IMR-90 (cell line): ENCODE results near the gene CAMK2G. TPM values are rescaled to one million over a fixed set of nuclear protein-coding genes. Genes with fewer than 3 reads are reported as not detected.

ENCODE experiments used
- ATAC-seq: fragments of 200-7000 bp; cut with Tn5 transposase; 2 replicates; pipeline ENCODE4 v1.9.1; 2020; ENCODE audit warnings: low read depth, mild to moderate bottlenecking, moderate library complexity
- BruUV-seq: library from RNA; stranded (reverse); fragments of 400-500 nt; replicated peaks from 2 replicates; lab custom pipeline; 2021; lab: Mats Ljungman, UMichigan
- CTCF ChIA-PET: fragments of 300-600 bp; formaldehyde crosslinking; extraction: SDS; loops from one replicate; lab custom pipeline; 2021; ENCODE audit warnings: antibody characterized with exemption; lab: Yijun Ruan, JAX
- POLR2A ChIA-PET: fragments of 300-600 bp; sonication (Branson Sonifier 250); formaldehyde crosslinking; loops from one replicate; lab custom pipeline; 2022; ENCODE audit warnings: antibody characterized with exemption; ENCODE audit not compliant: unreplicated experiment; lab: Charles Lee
- DNase-seq: peaks from one replicate; pipeline ENCODE4 v3.0.0; 2013
- H2AFZ ChIP-seq: replicated peaks from 2 replicates; pipeline ENCODE3; 2013; ENCODE audit warnings: low read length, mild to moderate bottlenecking; ENCODE audit not compliant: poor library complexity
- H2AK5ac ChIP-seq: 2 replicates; pipeline ENCODE4 v1.6.1; 2013; ENCODE audit warnings: low read depth, low read length, inconsistent platforms
- H2AK9ac ChIP-seq: replicated peaks from 2 replicates; pipeline ENCODE3; 2013; ENCODE audit warnings: mild to moderate bottlenecking, low read depth, low read length, moderate library complexity; ENCODE audit not compliant: poor library complexity
- H2BK120ac ChIP-seq: 2 replicates; pipeline ENCODE4 v1.6.1; 2013; ENCODE audit warnings: low read depth, low read length, inconsistent platforms
- H2BK15ac ChIP-seq: 3 replicates; pipeline ENCODE4 v1.6.1; 2013; ENCODE audit warnings: low read depth, low read length, inconsistent platforms
- H2BK20ac ChIP-seq: 2 replicates; pipeline ENCODE4 v1.6.1; 2013; ENCODE audit warnings: low read depth, mild to moderate bottlenecking, inconsistent platforms, low read length, moderate library complexity
- H2BK5ac ChIP-seq: 2 replicates; pipeline ENCODE4 v1.6.1; 2013; ENCODE audit warnings: mild to moderate bottlenecking, low read depth, low read length, inconsistent platforms; ENCODE audit not compliant: poor library complexity, severe bottlenecking
- H3K14ac ChIP-seq: replicated peaks from 2 replicates; pipeline ENCODE4 v1.6.1; 2013; ENCODE audit warnings: low read depth, low read length, inconsistent platforms
- H3K18ac ChIP-seq: 2 replicates; pipeline ENCODE4 v1.6.1; 2013; ENCODE audit warnings: low read depth, low read length, control low read depth
- H3K23ac ChIP-seq: 2 replicates; pipeline ENCODE4 v1.6.1; 2013; ENCODE audit warnings: low read depth, low read length, inconsistent platforms
- H3K27ac ChIP-seq: 2 replicates; pipeline ENCODE4 v1.5.1; 2013; ENCODE audit warnings: mild to moderate bottlenecking, control low read depth, low read length; ENCODE audit not compliant: insufficient read depth
- H3K27me3 ChIP-seq: 2 replicates; pipeline ENCODE4 v1.6.1; 2013; ENCODE audit warnings: low read length; ENCODE audit not compliant: control insufficient read depth, insufficient read depth
- H3K36me3 ChIP-seq: 2 replicates; pipeline ENCODE4 v1.6.1; 2013; ENCODE audit warnings: low read length, mixed read lengths; ENCODE audit not compliant: control insufficient read depth, insufficient read depth
- H3K4ac ChIP-seq: 2 replicates; pipeline ENCODE4 v1.6.1; 2013; ENCODE audit warnings: low read depth, low read length, inconsistent platforms
- H3K4me1 ChIP-seq: 2 replicates; pipeline ENCODE4 v1.6.1; 2013; ENCODE audit warnings: low read length, mixed read lengths; ENCODE audit not compliant: control insufficient read depth, insufficient read depth
- H3K4me2 ChIP-seq: 2 replicates; pipeline ENCODE4 v1.6.1; 2013; ENCODE audit warnings: low read depth, mild to moderate bottlenecking, control low read depth, low read length, moderate library complexity
- H3K4me3 ChIP-seq: 2 replicates; pipeline ENCODE4 v1.5.1; 2013; ENCODE audit warnings: low read depth, mild to moderate bottlenecking, control low read depth, low read length, moderate library complexity; ENCODE audit not compliant: insufficient read depth
- H3K56ac ChIP-seq: 2 replicates; pipeline ENCODE4 v1.6.1; 2013; ENCODE audit warnings: low read length, inconsistent platforms; ENCODE audit not compliant: insufficient read depth; ENCODE audit errors: extremely low read depth
- H3K79me1 ChIP-seq, 2 experiments: 2 replicates each; pipeline ENCODE4 v1.6.1; 2013; ENCODE audit warnings: low read length in 2 of 2, inconsistent platforms in 1 of 2, low read depth in 1 of 2
- H3K9ac ChIP-seq: 2 replicates; pipeline ENCODE4 v1.6.1; 2013; ENCODE audit warnings: low read depth, low read length, control low read depth
- H3K9me1 ChIP-seq: 2 replicates; pipeline ENCODE4 v1.6.1; 2013; ENCODE audit warnings: low read length, inconsistent platforms; ENCODE audit not compliant: insufficient read depth
- H3K9me3 ChIP-seq: 2 replicates; pipeline ENCODE4 v1.6.1; 2013; ENCODE audit warnings: low read length; ENCODE audit not compliant: control insufficient read depth, insufficient read depth
- H4K20me1 ChIP-seq: 2 replicates; pipeline ENCODE4 v1.6.1; 2013; ENCODE audit warnings: low read length, inconsistent platforms; ENCODE audit not compliant: insufficient read depth
- H4K5ac ChIP-seq: 2 replicates; pipeline ENCODE4 v1.6.1; 2013; ENCODE audit warnings: mild to moderate bottlenecking, low read depth, low read length, control low read depth
- H4K8ac ChIP-seq, 2 experiments: 2 replicates each; pipeline ENCODE4 v1.6.1; 2013; ENCODE audit warnings: low read depth in 2 of 2, low read length in 2 of 2, control low read depth in 1 of 2, inconsistent platforms in 1 of 2
- H4K91ac ChIP-seq: 2 replicates; pipeline ENCODE4 v1.6.1; 2013; ENCODE audit warnings: low read depth, low read length, inconsistent platforms; ENCODE audit not compliant: insufficient read depth
- BHLHE40 ChIP-seq: fragments of 150-350 bp; IDR thresholded peaks from 2 replicates; pipeline ENCODE4 v1.6.1; 2016; ENCODE audit warnings: mild to moderate bottlenecking, low read depth, low read length
- CHD1 ChIP-seq: IDR thresholded peaks from 2 replicates; pipeline ENCODE4 v1.6.1; 2012; ENCODE audit warnings: low read depth, low read length, improper control_type of control experiment
- FOS ChIP-seq: fragments of 150-350 bp; IDR thresholded peaks from 2 replicates; pipeline ENCODE4 v1.6.1; 2016; ENCODE audit warnings: low read depth, low read length
- MAFK ChIP-seq: IDR thresholded peaks from 2 replicates; pipeline ENCODE4 v1.6.1; 2012; ENCODE audit warnings: low read depth, low read length, improper control_type of control experiment
- MAZ ChIP-seq: IDR thresholded peaks from 2 replicates; pipeline ENCODE4 v1.6.1; 2012; ENCODE audit warnings: low read depth, mild to moderate bottlenecking, low read length, improper control_type of control experiment, moderate library complexity, borderline replicate concordance
- MXI1 ChIP-seq: IDR thresholded peaks from 2 replicates; pipeline ENCODE4 v1.6.1; 2012; ENCODE audit warnings: low read depth, mild to moderate bottlenecking, low read length, moderate library complexity, borderline replicate concordance
- RAD21 ChIP-seq: IDR thresholded peaks from 2 replicates; pipeline ENCODE4 v1.6.1; 2012; ENCODE audit warnings: low read length, improper control_type of control experiment
- RCOR1 ChIP-seq: IDR thresholded peaks from 2 replicates; pipeline ENCODE4 v1.6.1; 2012; ENCODE audit warnings: mild to moderate bottlenecking, low read length, improper control_type of control experiment; ENCODE audit not compliant: insufficient replicate concordance
- RFX5 ChIP-seq: IDR thresholded peaks from 2 replicates; pipeline ENCODE4 v1.8.0; 2012; ENCODE audit warnings: low read depth, mild to moderate bottlenecking, low read length, moderate library complexity
- SMC3 ChIP-seq: fragments of 150-350 bp; IDR thresholded peaks from 2 replicates; pipeline ENCODE4 v1.6.1; 2016; ENCODE audit warnings: low read depth, mild to moderate bottlenecking, antibody characterized with exemption, low read length, moderate library complexity
- WGBS, 2 experiments: methylation state at CpG; one replicate each; pipeline versions ENCODE4 v1.1.5 to v1.1.7; 2013; ENCODE audit warnings: missing lambda C conversion rate in 2 of 2; ENCODE audit not compliant: insufficient read length in 1 of 2; ENCODE audit errors: extremely low coverage in 2 of 2; 5-methylcytosine and 5-hydroxymethylcytosine counted together
- dilution Hi-C: fragments of 300-500 bp; cut with HindIII; formaldehyde crosslinking; loops from one replicate; pipeline ENCODE4 v1.14.3; 2018; ENCODE audit warnings: low sequenced_read_pairs; ENCODE audit not compliant: unreplicated experiment
- in situ Hi-C: fragments of 300-500 bp; cut with MboI; formaldehyde crosslinking; loops from 3 replicates; pipeline ENCODE4 v1.14.3; 2019; ENCODE audit warnings: low sequenced_read_pairs, inconsistent platforms, mixed read lengths
- intact Hi-C: fragments of 100-400 bp; cut with micrococcal nuclease; formaldehyde crosslinking; loops from 2 replicates; pipeline ENCODE4 v1.10.0; 2022
- polyA plus RNA-seq, 3 experiments: library from polyadenylated mRNA; depleted of rRNA; stranded (reverse); fragments of >200 nt; gene quantifications; 2 replicates each; pipeline ENCODE4 v1.2.3, GENCODE V29; 2012; ENCODE audit warnings: low replicate concordance in 1 of 3
- total RNA-seq: library from RNA; depleted of rRNA; stranded (reverse); fragments of >200 nt; gene quantifications from 2 replicates; pipeline ENCODE4 v1.2.3, GENCODE V29; 2012
- TF ChIP-seq, protein P1 (sequence below): fragments of 150-350 bp; IDR thresholded peaks from 2 replicates; pipeline ENCODE4 v1.6.1; 2016; ENCODE audit warnings: low read depth, mild to moderate bottlenecking, low read length, moderate library complexity, borderline replicate concordance
- TF ChIP-seq, protein P2 (sequence below): conservative IDR thresholded peaks from 2 replicates; pipeline ENCODE4 v1.5.1; 2012; ENCODE audit warnings: mild to moderate bottlenecking, low read depth, low read length, improper control_type of control experiment

Gene CAMK2G
- total and polyA plus RNA-seq, 2 of the 4 experiments (the other 2 are of a cell fraction) = 20.4 to 25.4 TPM

DNA sequence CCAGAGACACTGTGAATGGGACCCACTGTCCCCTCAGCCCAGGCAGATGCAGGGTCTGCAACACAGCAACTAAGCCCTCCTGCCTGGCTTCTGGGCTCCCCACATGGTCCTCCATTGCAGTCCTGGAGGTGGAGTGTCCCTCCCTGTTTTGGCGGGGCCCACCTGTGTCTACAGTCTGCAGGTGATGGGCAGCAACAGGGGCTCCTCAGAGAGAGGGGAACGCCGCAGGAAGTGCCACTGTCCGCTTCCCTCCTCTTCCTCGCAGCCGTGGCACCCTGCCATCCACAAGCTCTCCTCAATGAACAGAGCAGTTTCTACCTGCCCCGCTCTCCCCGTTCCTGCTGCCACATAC is 9.3 kb downstream of the CAMK2G start (continued):
- no peak for TF ChIP-seq MAFK

DNA sequence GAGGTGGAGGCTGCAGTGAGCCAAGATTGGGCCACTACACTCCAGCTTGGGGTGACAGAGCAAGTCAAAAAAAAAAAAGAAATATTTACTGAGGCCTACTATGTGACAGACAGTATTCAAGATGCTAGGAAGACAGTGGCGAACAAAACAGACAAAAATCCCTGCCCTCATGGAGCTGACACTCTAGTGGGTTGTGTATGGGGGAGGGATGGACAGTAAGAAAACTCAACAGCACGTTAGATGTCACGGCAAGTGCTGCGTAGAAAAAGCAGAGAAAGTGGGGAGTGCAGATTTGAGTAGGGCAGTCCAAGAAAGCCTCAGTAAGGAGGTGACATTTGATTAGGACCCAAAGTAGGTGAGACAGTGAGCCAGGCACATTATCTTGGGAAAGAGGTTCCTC is 10.1 kb downstream of the CAMK2G start:
- Histone ChIP-seq H3K4me2 (no peak overlapping the region), H3K9ac (no peak overlapping the region), H3K14ac (no peak overlapping the region), H3K4me3 (no peak overlapping the region), H3K4ac (no peak overlapping the region), H4K5ac (no peak overlapping the region), H3K9me1 (peaks cover 8% of the 10 kb centered on the region), H3K27me3 (no peaks in the 10 kb centered on the region), H4K91ac (no peak overlapping the region), H2BK5ac (no peak overlapping the region), H3K9me3 (no peaks in the 10 kb centered on the region), H3K27ac (no peak overlapping the region), H3K56ac (no peak overlapping the region), H2AK9ac (no peak overlapping the region), H3K36me3 (peaks cover 42% of the 10 kb centered on the region), H3K4me1 (peaks cover 9% of the 10 kb centered on the region), H2AFZ (no peak overlapping the region), H4K8ac (no peak overlapping the region), H3K79me1 (peaks cover 18 to 70% of the 10 kb centered on the region in 2 experiments; a peak in 3 of 4 replicates), H2AK5ac (no peak overlapping the region), H3K23ac (no peak overlapping the region), H4K20me1 (peaks cover 26% of the 10 kb centered on the region; the same call in 1 of the 2 replicates), H2BK15ac (no peak overlapping the region), H2BK20ac (no peak overlapping the region), H3K18ac (no peak overlapping the region), H2BK120ac (no peak overlapping the region)
- CTCF ChIA-PET = no interaction called here
- DNase-seq = no peak
- no peak for ATAC-seq
- WGBS, 2 experiments = 96% methylated on average over 4 of the region's 4 CpGs; no CpG with 5 or more reads in 1 of the 2 experiments
- in situ Hi-C loops = no loop called here
- POLR2A ChIA-PET = no interaction called here
- dilution Hi-C loops = no loop called here
- intact Hi-C loops = no loop called here
- BruUV-seq = no TSS peak
- TF ChIP-seq BHLHE40 = no peak
- no peak for TF ChIP-seq MAZ
- no peak for TF ChIP-seq FOS
- TF ChIP-seq CHD1 = no peak
- no peak for TF ChIP-seq RFX5
- TF ChIP-seq, protein P1, sequence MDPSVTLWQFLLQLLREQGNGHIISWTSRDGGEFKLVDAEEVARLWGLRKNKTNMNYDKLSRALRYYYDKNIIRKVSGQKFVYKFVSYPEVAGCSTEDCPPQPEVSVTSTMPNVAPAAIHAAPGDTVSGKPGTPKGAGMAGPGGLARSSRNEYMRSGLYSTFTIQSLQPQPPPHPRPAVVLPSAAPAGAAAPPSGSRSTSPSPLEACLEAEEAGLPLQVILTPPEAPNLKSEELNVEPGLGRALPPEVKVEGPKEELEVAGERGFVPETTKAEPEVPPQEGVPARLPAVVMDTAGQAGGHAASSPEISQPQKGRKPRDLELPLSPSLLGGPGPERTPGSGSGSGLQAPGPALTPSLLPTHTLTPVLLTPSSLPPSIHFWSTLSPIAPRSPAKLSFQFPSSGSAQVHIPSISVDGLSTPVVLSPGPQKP = no peak
- TF ChIP-seq, protein P2, sequence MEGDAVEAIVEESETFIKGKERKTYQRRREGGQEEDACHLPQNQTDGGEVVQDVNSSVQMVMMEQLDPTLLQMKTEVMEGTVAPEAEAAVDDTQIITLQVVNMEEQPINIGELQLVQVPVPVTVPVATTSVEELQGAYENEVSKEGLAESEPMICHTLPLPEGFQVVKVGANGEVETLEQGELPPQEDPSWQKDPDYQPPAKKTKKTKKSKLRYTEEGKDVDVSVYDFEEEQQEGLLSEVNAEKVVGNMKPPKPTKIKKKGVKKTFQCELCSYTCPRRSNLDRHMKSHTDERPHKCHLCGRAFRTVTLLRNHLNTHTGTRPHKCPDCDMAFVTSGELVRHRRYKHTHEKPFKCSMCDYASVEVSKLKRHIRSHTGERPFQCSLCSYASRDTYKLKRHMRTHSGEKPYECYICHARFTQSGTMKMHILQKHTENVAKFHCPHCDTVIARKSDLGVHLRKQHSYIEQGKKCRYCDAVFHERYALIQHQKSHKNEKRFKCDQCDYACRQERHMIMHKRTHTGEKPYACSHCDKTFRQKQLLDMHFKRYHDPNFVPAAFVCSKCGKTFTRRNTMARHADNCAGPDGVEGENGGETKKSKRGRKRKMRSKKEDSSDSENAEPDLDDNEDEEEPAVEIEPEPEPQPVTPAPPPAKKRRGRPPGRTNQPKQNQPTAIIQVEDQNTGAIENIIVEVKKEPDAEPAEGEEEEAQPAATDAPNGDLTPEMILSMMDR = no peak
- no peak for TF ChIP-seq MXI1
- no peak for TF ChIP-seq RCOR1
- TF ChIP-seq RAD21 = no peak
- no peak for TF ChIP-seq SMC3
- TF ChIP-seq MAFK = no peak
